CD1c-positive myeloid dendritic cell (primary cell): ENCODE data around the gene BMF.
"Not testable (repeated sequence)": the region's sequence is repeated elsewhere in the genome, so short reads cannot be mapped to it uniquely, and the experiment has no call there.

Experiments used
- DNase-seq: peaks from one replicate; pipeline ENCODE4 v3.0.0-alpha.2; 2016; ENCODE audit errors: extremely low spot score

BMF gene, protein sequence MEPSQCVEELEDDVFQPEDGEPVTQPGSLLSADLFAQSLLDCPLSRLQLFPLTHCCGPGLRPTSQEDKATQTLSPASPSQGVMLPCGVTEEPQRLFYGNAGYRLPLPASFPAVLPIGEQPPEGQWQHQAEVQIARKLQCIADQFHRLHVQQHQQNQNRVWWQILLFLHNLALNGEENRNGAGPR

DNA sequence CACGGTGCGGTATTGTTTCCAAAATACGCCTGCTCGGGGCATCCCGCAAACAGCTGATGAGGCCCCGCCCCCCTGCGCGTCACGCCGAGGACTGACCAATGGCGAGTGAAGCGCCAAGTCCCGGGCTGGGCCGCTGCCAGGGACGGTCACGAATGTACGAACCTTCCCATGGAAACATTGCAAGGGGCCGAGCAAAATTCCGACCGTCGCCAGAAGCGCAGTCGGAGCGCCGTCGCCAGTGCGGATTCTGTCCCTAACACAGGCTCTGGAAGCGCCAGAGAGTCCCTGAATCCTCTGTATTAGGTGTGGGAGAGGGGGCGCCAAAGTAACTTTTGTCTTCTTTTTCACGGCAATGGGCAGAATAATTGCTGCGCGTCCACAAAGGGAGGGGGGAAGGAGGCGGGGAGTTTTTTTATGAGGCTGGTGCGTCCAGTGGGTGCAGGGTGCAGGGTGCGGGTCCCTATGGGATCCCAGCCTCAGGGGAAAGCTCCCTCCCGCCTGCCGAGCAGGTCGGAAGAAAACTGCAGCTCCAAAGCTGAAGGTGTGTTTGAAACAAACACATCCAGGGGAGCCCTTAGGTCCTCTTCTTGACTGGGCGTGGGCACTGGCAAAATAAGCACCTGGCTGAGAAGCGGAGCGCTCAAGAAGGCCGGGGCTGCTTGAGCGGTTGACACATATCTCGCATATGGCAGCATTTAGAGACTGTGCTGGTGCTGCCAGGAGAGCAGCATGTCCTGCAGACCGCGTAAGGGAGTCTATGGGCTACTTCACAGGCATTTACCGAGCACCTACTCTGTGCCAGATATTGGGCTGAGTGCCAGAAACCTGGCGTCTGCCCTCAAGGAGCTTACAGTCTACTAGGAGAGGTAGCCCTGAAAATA is at the start of gene BMF:
Gene BMF (minus strand): TSS at position 25 of the 881 bp plus-strand sequence. CDS start 2,793 bp downstream, outside the sequence.
- DNase-seq = peak; percentile 98

GRCh38 chr15:40157778-40158447 is 49.2 kb upstream of the BMF start:
- DNase-seq = peak; percentile 16

- no peak for DNase-seq
These were observed 46.7 kb upstream of the BMF start for GRCh38 chr15:40155270-40155910.

DNA sequence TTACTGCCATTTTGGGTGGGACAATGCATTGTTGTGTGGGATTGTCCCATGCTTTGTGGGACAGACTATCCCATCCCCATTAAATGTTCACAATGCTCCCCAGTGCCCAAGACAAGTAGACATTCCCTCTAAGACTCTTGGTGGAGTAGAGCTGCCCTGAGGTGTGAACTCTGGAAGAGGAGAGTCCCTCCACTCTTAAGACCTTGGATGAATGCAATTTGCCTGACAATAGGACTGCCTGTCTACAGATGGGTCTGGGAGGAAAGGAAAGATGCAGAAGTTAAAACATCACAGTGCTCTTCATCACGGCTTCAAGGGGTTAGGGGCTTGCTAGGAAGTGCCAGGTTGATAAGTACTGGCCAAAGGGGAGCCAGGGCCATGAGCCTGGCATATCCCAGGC is 46.1 kb upstream of the BMF start:
- not testable (repeated sequence) for DNase-seq

DNA sequence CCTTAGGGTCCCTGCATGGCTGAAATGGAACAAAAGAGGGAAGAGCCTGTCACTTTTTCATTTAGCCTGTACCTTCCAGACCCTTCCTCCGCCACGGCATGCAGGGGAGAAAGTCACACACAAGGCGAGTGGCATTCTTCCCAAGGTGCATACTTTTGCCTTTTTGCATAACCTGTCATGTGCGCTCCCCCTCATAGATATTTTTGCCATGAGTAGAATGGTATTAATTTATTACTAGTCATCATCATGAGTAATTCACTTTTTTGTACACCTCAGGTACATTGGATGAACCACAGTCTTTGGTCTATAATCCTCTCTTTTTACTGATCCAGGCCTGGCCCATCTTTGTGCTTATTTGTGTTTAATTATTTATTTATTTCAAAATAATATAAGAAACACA is 43.3 kb upstream of the BMF start:
- no peak for DNase-seq

DNA sequence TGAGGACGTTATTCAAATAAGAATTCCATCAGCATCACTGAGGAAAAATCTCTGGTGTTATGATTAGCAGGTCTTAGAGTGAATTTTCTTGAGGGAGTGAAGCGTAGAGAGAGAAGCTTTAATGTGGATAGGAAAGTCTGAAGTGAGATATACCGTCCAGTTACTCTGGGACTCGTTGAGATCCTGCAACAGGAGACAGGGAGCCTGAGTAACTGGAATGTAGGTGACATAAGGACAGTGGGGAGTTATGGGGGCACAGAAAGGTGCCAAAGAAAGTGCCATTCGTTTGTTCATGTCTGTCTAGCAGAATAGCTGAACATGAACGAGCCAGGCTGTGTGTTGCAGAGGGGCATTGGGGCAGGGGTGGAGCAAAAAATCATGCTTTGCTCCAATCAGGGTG is 42.8 kb upstream of the BMF start:
- no peak for DNase-seq

GRCh38 chr15:40150163-40150925 is 41.7 kb upstream of the BMF start:
- peak; percentile 17 for DNase-seq

GRCh38 chr15:40149339-40149738 is 40.7 kb upstream of the BMF start:
- DNase-seq = no peak

DNA sequence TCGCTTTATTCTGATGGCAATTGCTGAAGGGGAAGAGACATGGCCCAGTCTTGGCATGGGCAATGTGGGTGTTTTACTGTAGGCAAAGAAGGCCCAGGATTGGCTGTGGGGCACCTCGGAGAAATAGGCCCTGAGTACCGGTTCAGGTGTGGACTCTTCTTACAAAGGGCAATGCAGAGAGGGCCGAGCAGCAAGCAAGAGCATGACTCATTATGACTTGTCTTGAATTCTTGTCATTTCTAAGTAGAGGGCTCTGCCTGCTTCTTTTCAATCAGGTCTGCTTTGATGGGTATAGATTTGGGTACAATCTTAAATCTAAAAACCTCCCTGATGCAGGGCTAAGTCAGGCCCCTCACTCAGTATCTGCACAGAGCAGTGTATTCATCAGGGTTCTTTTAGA is 37.4 kb upstream of the BMF start:
- DNase-seq = no peak

DNA sequence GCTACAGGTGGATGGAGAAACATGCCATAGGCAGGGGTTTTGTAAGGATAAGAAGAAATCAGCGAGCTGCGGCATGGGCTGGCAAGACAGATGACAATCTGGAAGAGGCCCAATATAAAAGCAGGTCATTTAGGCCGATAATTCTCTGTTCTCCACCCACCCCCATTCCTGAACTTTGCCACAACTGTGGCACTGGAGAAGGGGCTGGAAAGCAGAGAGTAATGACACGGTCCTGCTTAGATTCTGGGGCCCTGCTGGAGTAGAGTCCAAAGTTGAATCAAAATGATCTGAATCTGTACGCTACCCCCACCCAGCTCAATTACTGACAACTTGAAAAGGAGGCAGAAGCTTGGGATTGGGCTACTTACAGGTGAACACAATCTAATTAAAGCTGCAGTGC is 33.7 kb upstream of the BMF start:
- DNase-seq = no peak

DNA sequence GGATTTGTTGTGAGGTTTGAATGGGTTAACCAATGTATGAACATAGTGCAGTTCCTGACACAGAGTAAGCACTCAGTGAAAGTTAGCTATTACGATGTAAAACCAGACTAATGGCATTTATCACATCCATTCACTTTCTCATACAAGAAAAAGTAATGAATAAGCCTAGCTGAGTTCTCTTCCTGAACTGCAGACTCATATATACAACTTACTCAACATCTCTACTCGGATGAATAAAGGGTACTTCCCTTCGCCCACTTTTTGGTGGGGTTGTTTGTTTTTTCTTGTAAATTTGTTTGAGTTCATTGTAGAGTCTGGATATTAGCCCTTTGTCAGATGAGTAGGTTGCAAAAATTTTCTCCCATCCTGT is 29.5 kb upstream of the BMF start:
- not testable (repeated sequence) for DNase-seq

- DNase-seq = no peak
These were observed 28.9 kb upstream of the BMF start for GRCh38 chr15:40137303-40138200.

DNA sequence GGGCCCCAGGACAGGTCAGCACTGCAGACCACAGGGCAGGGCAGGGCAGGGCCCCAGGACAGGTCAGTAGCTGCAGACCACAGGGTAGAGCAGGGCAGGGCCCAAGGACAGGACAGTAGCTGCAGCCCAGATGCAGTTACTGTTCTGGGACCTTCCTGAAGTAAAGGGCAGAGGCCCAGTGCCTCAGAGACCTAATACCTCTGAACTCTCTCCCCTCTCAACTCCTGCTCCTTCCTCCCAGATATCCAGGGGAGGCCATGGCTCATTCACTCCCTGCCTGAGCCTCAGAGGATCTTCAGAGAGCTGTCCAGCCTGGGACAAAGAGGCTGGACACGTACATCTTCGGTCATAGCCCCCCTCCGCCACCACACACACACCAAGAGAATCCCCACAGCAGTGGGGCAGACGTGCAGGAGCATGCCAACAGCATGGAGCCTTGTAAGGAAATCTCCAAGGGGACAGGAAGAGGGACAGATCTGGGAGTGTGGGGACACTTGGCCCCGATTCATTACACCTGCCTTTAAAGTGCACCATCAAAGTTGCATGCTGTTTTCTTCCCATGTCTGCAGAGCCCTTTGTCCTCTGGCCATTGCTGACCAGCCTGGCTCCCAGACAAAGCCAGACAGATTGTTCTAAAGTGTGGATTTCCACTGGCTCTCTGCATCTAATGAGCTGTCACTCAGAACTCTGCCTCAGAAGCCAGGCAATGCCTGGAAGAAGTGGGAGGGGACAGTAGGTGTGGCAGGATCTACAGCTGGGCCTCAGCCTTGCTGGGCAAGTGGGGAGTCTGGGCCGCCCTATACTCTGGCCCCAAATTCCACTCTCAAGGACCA is 28.0 kb upstream of the BMF start:
- DNase-seq = no peak

DNA sequence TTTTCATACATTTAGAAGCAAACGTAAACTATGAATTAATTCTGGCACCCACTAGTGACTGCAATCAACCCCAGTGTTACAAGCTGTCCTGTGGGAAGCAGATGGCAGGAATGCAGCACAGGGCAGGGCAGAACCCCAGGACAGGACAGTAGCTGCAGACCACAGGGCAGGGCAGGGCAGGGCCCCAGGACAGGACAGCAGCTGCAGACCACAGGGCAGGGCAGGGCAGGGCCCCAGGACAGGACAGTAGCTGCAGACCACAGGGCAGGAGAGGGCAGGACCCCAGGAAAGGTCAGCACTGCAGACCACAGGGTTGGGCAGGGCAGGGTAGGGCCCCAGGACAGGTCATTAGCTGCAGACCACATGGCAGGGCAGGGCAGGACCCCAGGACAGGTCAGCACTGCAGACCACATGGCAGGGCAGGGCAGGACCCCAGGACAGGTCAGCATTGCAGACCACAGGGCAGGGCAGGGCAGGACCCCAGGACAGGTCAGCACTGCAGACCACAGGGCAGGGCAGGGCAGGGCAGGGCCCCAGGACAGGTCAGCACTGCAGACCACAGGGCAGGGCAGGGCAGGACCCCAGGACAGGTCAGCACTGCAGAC is 27.3 kb upstream of the BMF start:
- not testable (repeated sequence) for DNase-seq

DNA sequence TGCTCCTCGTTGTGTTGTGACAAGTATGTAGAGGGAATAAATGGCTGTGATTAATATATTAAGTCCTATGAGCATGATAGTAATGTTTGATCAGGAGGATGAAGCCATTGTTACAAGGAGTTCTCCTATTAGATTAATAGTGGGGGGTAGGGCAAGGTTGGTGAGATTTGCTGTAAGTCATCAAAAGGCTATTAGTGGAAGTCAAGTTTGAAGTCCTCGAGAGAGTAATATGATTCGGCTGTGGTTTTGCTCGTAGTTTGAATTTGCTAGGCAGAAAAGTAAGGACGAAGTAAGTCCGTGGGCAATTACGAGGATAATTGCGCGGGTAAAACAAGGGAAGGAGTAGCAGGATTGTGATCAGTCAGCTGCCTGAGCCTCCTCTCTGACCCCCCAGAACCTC is 26.2 kb upstream of the BMF start:
- DNase-seq = no peak

DNA sequence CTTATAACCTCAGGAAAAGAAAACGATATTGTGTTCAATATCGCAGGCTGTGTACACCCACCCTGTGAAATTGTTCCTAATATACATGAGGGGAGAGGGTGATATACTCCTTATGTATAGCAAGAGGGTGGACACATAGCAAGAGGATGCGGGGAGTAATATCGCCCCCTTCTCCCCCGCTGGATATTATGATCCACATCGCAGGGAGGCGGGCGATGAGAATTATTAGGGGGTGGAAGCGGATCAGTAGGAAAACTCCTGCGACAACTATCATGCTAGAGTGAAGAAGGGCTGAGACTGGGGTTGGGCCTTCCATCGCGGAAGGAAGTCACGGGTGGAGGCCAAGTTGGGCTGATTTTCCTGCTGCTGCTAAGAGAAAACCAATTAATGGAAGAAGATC is 24.9 kb upstream of the BMF start:
- DNase-seq = no peak

DNA sequence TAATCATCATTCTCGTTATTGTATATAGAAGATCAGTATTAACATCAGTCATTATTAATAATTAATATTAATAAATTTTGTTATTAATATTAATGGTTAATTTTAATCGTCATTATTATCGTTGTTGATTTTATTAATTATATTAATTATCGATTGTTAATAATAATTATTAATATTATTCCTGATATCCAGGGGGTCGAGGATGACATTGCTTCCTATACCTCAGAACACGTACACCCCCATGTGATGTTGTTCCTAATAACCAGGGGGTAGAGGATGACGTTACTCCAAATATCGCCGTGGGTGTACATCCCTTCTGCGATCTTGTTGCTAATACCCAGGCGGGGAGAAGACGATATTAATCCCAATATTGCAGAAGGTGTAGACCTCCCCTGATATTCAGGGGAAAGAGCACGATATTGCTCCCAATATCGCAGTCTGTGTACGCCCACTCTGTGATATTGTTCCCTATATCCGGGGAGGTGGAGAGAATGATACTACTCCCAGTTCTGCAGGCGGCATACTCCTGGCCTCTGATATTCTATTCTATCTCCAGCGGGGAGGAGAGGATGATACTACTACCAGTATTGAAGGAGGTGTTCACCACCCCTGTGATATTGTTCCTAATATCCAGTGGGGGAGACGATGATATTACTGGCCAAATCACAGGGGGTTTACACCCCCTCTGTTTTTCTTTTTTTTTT is 22.3 kb upstream of the BMF start:
- no peak for DNase-seq

GRCh38 chr15:40130118-40130517 is 21.4 kb upstream of the BMF start:
- no peak for DNase-seq
